ENCODE data around the gene GPRASP1. TPM values are rescaled to one million over a fixed set of nuclear protein-coding genes. Genes with fewer than 3 reads are reported as not detected.
A peak's percentile ranks its signal among the peaks of the same experiment; 100 is the strongest.

The GPRASP1 gene
- total and polyA plus RNA-seq, 9 donors = 18.5 to 61.8 (median 45.8) TPM

DNA sequence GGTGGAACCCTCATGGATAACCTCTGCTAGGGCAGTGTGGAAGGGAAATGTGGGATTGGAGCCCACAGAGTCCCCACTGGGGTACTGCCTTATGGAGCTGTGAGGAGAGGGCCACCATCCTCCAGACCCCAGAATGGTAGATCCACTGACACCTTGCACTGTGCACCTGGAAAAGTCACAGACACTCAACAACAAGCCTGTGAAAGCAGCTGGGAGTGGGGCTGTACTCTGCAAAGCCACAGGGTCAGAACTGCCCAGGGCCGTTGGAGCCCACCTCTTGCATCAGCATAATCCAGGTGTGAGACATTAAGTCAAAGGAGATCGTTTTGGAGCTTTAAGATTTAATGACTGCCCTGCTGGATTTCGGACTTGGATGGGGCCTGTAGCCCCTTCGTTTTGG, 40.4 kb upstream of the GPRASP1 start:
- 64 to 71% (median 64%) methylated on average over 4 of the region's 4 CpGs for WGBS, 3 donors
- Histone ChIP-seq H3K9me3 (no peaks in the 10 kb centered on the region), H3K4me1 (ENCODE audit: insufficient read depth) (no peaks in the 10 kb centered on the region), H3K27ac (no peak overlapping the region), H3K36me3 (no peaks in the 10 kb centered on the region), H3K27me3 (no peaks in the 10 kb centered on the region), H3K4me3 (no peak overlapping the region)
- DNase-seq = no peak
- intact Hi-C loops (cut with DNase I) = no loop called here
- TF ChIP-seq, protein P1, sequence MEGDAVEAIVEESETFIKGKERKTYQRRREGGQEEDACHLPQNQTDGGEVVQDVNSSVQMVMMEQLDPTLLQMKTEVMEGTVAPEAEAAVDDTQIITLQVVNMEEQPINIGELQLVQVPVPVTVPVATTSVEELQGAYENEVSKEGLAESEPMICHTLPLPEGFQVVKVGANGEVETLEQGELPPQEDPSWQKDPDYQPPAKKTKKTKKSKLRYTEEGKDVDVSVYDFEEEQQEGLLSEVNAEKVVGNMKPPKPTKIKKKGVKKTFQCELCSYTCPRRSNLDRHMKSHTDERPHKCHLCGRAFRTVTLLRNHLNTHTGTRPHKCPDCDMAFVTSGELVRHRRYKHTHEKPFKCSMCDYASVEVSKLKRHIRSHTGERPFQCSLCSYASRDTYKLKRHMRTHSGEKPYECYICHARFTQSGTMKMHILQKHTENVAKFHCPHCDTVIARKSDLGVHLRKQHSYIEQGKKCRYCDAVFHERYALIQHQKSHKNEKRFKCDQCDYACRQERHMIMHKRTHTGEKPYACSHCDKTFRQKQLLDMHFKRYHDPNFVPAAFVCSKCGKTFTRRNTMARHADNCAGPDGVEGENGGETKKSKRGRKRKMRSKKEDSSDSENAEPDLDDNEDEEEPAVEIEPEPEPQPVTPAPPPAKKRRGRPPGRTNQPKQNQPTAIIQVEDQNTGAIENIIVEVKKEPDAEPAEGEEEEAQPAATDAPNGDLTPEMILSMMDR (IDR thresholded peaks at IDR 0.05) = no peak
- TF ChIP-seq POLR2A (IDR thresholded peaks at IDR 0.05) = no peak
- TF ChIP-seq EP300 (IDR thresholded peaks at IDR 0.05) = no peak

DNA sequence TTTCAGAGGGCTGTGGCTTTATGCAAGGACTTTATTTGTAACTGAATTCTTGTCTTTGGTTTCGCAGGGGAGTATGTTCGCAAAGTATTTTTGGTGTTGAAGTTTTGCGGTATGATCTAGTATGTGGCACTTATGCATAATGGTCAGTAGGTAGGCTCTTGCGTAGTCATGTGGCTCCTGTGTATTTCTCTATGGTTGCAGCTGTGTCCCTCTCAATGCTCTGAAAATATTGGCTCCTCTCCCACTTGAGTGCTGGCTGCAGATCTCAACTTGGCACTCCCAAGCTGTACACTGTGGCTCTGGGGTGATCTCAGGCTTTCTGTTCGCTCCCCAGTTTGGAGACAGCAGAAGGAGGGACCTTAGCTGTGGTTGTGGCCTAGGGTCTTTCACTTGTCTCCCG, 27.2 kb upstream of the GPRASP1 start:
- intact Hi-C loops (cut with DNase I) = no loop called here
- Histone ChIP-seq H3K36me3 (no peaks in the 10 kb centered on the region), H3K27ac (no peak overlapping the region), H3K4me1 (ENCODE audit: insufficient read depth) (no peaks in the 10 kb centered on the region), H3K27me3 (no peaks in the 10 kb centered on the region), H3K4me3 (no peak overlapping the region), H3K9me3 (no peaks in the 10 kb centered on the region)
- WGBS, 3 donors = 84 to 90% (median 86%) methylated on average over 6 of the region's 6 CpGs
- TF ChIP-seq EP300 (IDR thresholded peaks at IDR 0.05) (no peak), POLR2A (IDR thresholded peaks at IDR 0.05) (no peak)
- TF ChIP-seq, protein P1 (IDR thresholded peaks at IDR 0.05) = no peak
- DNase-seq = no peak

DNA sequence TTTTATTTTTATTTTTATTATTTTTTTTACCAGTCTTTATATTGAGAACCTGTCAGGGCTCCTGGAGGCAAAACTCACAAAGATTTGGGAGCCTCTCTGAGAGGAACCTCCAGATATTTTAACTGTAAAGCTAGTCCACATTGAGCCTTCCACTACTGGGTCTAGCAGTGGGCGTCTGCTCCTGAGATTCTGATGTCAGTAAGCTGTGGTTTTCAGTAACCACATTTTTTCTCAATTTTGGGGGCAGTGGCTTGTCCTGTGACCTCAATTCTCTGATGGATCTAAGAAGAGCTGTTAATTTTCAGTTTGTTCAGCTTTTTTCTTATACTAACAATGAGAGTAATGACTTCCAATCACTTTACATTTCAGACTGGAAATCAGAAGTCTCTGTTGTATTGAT, 23.6 kb upstream of the GPRASP1 start:
- H3K36me3 ChIP-seq = no peaks in the 10 kb centered on the region
- H3K27me3 ChIP-seq = no peaks in the 10 kb centered on the region
- H3K27ac ChIP-seq = no peak overlapping the region
- no peaks in the 10 kb centered on the region for H3K4me1 ChIP-seq (ENCODE audit: insufficient read depth)
- TF ChIP-seq, protein P1 (IDR thresholded peaks at IDR 0.05) = no peak
- TF ChIP-seq POLR2A (IDR thresholded peaks at IDR 0.05) = no peak
- no peak for TF ChIP-seq EP300 (IDR thresholded peaks at IDR 0.05)
- no peaks in the 10 kb centered on the region for H3K9me3 ChIP-seq
- no peak overlapping the region for H3K4me3 ChIP-seq
- 52 to 55% (median 54%) methylated on average over 1 of the region's 1 CpG for WGBS, 3 donors
- DNase-seq = no peak
- intact Hi-C loops (cut with DNase I) = no loop called here

DNA sequence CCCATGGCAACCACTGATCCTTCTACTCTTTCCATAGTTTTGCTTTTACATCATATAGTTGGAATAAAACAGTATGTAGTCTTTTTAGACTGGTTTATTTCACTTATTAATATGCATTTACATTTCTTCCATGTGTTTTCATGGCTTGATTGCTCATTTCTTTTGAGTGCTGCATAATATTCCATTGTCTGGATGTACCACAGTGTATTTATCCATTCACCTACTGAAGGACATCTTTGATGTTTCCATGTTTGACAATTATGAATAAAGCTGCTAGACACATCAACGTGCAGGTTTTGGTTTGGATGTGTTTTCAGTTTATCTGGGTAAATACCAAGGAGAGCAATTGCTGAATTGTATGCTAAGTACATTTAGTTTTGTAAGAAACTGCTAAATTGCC, 13.7 kb upstream of the GPRASP1 start:
- H3K4me1 ChIP-seq (ENCODE audit: insufficient read depth) = no peaks in the 10 kb centered on the region
- DNase-seq = no peak
- 49 to 62% (median 53%) methylated on average over 1 of the region's 1 CpG for WGBS, 3 donors
- H3K27me3 ChIP-seq = no peaks in the 10 kb centered on the region
- H3K4me3 ChIP-seq = no peak overlapping the region
- no peak for TF ChIP-seq EP300 (IDR thresholded peaks at IDR 0.05)
- no peak for TF ChIP-seq POLR2A (IDR thresholded peaks at IDR 0.05)
- TF ChIP-seq, protein P1 (IDR thresholded peaks at IDR 0.05) = no peak
- intact Hi-C loops (cut with DNase I) = no loop called here
- no peaks in the 10 kb centered on the region for H3K9me3 ChIP-seq
- no peaks in the 10 kb centered on the region for H3K36me3 ChIP-seq
- no peak overlapping the region for H3K27ac ChIP-seq

DNA sequence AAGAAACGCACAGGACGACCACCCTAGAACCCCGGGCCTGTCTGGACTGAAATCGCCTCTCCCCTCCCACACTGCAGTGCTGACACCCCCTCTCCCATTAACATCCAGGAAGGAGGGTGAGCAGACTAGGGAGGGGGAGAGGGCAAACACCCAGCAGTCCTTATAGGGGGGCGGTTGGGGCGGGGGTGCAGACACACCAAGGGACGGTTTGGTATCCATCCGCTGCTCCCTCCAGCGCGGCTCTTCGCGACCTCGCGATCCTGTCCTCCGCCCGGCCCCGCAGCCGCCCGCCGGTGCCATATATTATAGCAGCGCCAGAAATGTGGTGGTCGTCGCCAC, 411 bp upstream of the GPRASP1 start:
- DNase-seq = no peak
- H3K4me3 ChIP-seq = peak overlapping the region; percentile 79
- TF ChIP-seq POLR2A (IDR thresholded peaks at IDR 0.05) = no peak
- no peaks in the 10 kb centered on the region for H3K27me3 ChIP-seq
- 26 to 42% (median 40%) methylated on average over 19 to 23 of the region's 23 CpGs for whole genome bisulfite sequencing, 3 donors
- intact Hi-C loops (cut with DNase I) = loop anchor here in 1 of 4 donors (5.0 kb wide), 1 partner anchor 61 kb away; the partner anchor contains the start of gene GPRASP2
- no peaks in the 10 kb centered on the region for H3K9me3 ChIP-seq
- peak overlapping the region; percentile 85 to 95 for H3K27ac ChIP-seq
- H3K36me3 ChIP-seq = no peaks in the 10 kb centered on the region
- H3K4me1 ChIP-seq (ENCODE audit: insufficient read depth) = peaks cover 2% of the 10 kb centered on the region

All from ovary (tissue), 9 donors.